PFSK-1 (cell line): ENCODE measurements around the gene CSF1.

Experiments
- FOXP2 ChIP-seq: optimal IDR thresholded peaks from 2 replicates; pipeline ENCODE3; 2011; ENCODE audit warnings: borderline replicate concordance, control low read depth, inconsistent platforms; ENCODE audit not compliant: insufficient read depth; ENCODE audit errors: extremely low read length, extremely low read depth
- POLR2AphosphoS5 ChIP-seq: IDR thresholded peaks from 2 replicates; pipeline ENCODE4 v1.6.1; 2012; ENCODE audit warnings: low read depth, mild to moderate bottlenecking, control low read depth, low read length, moderate library complexity
- REST ChIP-seq, 2 experiments: IDR thresholded peaks; 2 replicates each; pipeline versions ENCODE4 v1.6.1 to v1.8.0; 2011 to 2012; ENCODE audit warnings: low read depth in 2 of 2, low read length in 2 of 2, control low read depth in 1 of 2, inconsistent platforms in 1 of 2, mild to moderate bottlenecking in 1 of 2, moderate library complexity in 1 of 2; ENCODE audit not compliant: insufficient read depth in 1 of 2
- SIN3A ChIP-seq: IDR thresholded peaks from 2 replicates; pipeline ENCODE4 v1.6.1; 2012; ENCODE audit warnings: mild to moderate bottlenecking, low read length, moderate library complexity, borderline replicate concordance; ENCODE audit not compliant: insufficient read depth
- TAF1 ChIP-seq: IDR thresholded peaks from 2 replicates; pipeline ENCODE4 v1.6.1; 2012; ENCODE audit warnings: low read length, control low read depth, borderline replicate concordance; ENCODE audit not compliant: insufficient read depth

The CSF1 gene

GRCh38 chr1:109884242-109884891 is 26.3 kb upstream of the CSF1 start:
- no peak for TF ChIP-seq SIN3A
- no peak for TF ChIP-seq POLR2AphosphoS5
- TF ChIP-seq REST (IDR thresholded peaks at IDR 0.05; ENCODE audit: insufficient read depth in 1 of 2, low read depth in 2 of 2, low read length in 2 of 2) = no peak
- no peak for TF ChIP-seq FOXP2
- TF ChIP-seq TAF1 = no peak

- no peak for TF ChIP-seq SIN3A
- no peak for TF ChIP-seq TAF1
- no peak for TF ChIP-seq POLR2AphosphoS5
- TF ChIP-seq FOXP2 = no peak
- no peak for TF ChIP-seq REST (IDR thresholded peaks at IDR 0.05; ENCODE audit: insufficient read depth in 1 of 2, low read depth in 2 of 2, low read length in 2 of 2)
These were observed 25.1 kb upstream of the CSF1 start for GRCh38 chr1:109885589-109885988.

- TF ChIP-seq SIN3A (no peak), TAF1 (no peak), POLR2AphosphoS5 (no peak), FOXP2 (no peak), REST (IDR thresholded peaks at IDR 0.05; ENCODE audit: insufficient read depth in 1 of 2, low read depth in 2 of 2, low read length in 2 of 2) (no peak)
These were observed 23.8 kb upstream of the CSF1 start for GRCh38 chr1:109886827-109887226.

GRCh38 chr1:109887271-109887670 is 23.4 kb upstream of the CSF1 start:
- TF ChIP-seq REST (IDR thresholded peaks at IDR 0.05; ENCODE audit: insufficient read depth in 1 of 2, low read depth in 2 of 2, low read length in 2 of 2) (no peak), TAF1 (no peak)

- no peak for TF ChIP-seq SIN3A
- TF ChIP-seq POLR2AphosphoS5 = no peak
- TF ChIP-seq REST (IDR thresholded peaks at IDR 0.05; ENCODE audit: insufficient read depth in 1 of 2, low read depth in 2 of 2, low read length in 2 of 2) = no peak
- TF ChIP-seq TAF1 = no peak
- no peak for TF ChIP-seq FOXP2
These were observed 22.8 kb upstream of the CSF1 start for GRCh38 chr1:109887884-109888283.
